Measurements from ENCODE around the gene ATIC. TPM values are rescaled to one million over a fixed set of nuclear protein-coding genes. Genes with fewer than 3 reads are reported as not detected.

The ATIC gene
- total and polyA plus RNA-seq, 7 experiments from 2014 or later: 62.1 to 205 (median 85.2) TPM

- ChIA-PET POLR2A (no interaction called here), CTCF (no interaction called here)
- Histone ChIP-seq H3K36me3 (ENCODE audit: control insufficient read depth in 2 of 3, insufficient read depth in 3 of 3, low read length in 3 of 3) (no peaks in the 10 kb centered on the region), H3K4me1 (ENCODE audit: control insufficient read depth in 2 of 2, insufficient read depth in 2 of 2, low read length in 2 of 2) (no peaks in the 10 kb centered on the region), H3K4me3 (ENCODE audit: low read length) (no peak overlapping the region), H3K27me3 (ENCODE audit: control insufficient read depth in 2 of 2, insufficient read depth in 2 of 2, low read length in 2 of 2) (no peaks in the 10 kb centered on the region), H3K9me3 (ENCODE audit: control insufficient read depth in 2 of 3, low read length in 3 of 3) (no peaks in the 10 kb centered on the region), H3K27ac (ENCODE audit: low read depth, low read length) (no peak overlapping the region)
- peaks cover 0 to 4% (median 0%) of the 10 kb centered on the region in 5 donors for H3K36me3 Mint-ChIP-seq
- H3K4me3 Mint-ChIP-seq: no peak overlapping the region
- ATAC-seq (no peak), DNase-seq (no peak)
- no peak overlapping the region for H3K27ac Mint-ChIP-seq
- no peaks in the 10 kb centered on the region for H3K9me3 Mint-ChIP-seq
- H3K4me1 Mint-ChIP-seq: no peaks in the 10 kb centered on the region
- H3K27me3 Mint-ChIP-seq: no peaks in the 10 kb centered on the region
- intact Hi-C loops (cut with micrococcal nuclease): no loop called here
Observed at GRCh38 chr2:215383652-215384279, 71.9 kb downstream of the ATIC start.

GRCh38 chr2:215384710-215385109 lies 72.9 kb downstream of the ATIC start:
- ATAC-seq (no peak), DNase-seq (no peak)
- H3K9me3 Mint-ChIP-seq: no peaks in the 10 kb centered on the region
- no peaks in the 10 kb centered on the region for H3K27me3 Mint-ChIP-seq
- intact Hi-C loops (cut with micrococcal nuclease): no loop called here
- no peak overlapping the region for H3K4me3 Mint-ChIP-seq
- ChIA-PET POLR2A (no interaction called here), CTCF (no interaction called here)
- H3K36me3 Mint-ChIP-seq: peaks cover 0 to 4% (median 0%) of the 10 kb centered on the region in 5 donors
- no peaks in the 10 kb centered on the region for H3K36me3 ChIP-seq (ENCODE audit: control insufficient read depth in 2 of 3, insufficient read depth in 3 of 3, low read length in 3 of 3)
- no peaks in the 10 kb centered on the region for H3K4me1 ChIP-seq (ENCODE audit: control insufficient read depth in 2 of 2, insufficient read depth in 2 of 2, low read length in 2 of 2)
- H3K27ac ChIP-seq (ENCODE audit: low read depth, low read length): no peak overlapping the region
- H3K4me3 ChIP-seq (ENCODE audit: low read length): no peak overlapping the region
- H3K9me3 ChIP-seq (ENCODE audit: control insufficient read depth in 2 of 3, low read length in 3 of 3): no peaks in the 10 kb centered on the region
- no peaks in the 10 kb centered on the region for H3K27me3 ChIP-seq (ENCODE audit: control insufficient read depth in 2 of 2, insufficient read depth in 2 of 2, low read length in 2 of 2)
- no peaks in the 10 kb centered on the region for H3K4me1 Mint-ChIP-seq
- H3K27ac Mint-ChIP-seq: no peak overlapping the region

- H3K4me3 Mint-ChIP-seq: no peak overlapping the region
- H3K9me3 Mint-ChIP-seq: no peaks in the 10 kb centered on the region
- Histone ChIP-seq H3K4me1 (ENCODE audit: control insufficient read depth in 2 of 2, insufficient read depth in 2 of 2, low read length in 2 of 2) (no peaks in the 10 kb centered on the region), H3K36me3 (ENCODE audit: control insufficient read depth in 2 of 3, insufficient read depth in 3 of 3, low read length in 3 of 3) (no peaks in the 10 kb centered on the region), H3K9me3 (ENCODE audit: control insufficient read depth in 2 of 3, low read length in 3 of 3) (no peaks in the 10 kb centered on the region), H3K27me3 (ENCODE audit: control insufficient read depth in 2 of 2, insufficient read depth in 2 of 2, low read length in 2 of 2) (no peaks in the 10 kb centered on the region), H3K27ac (ENCODE audit: low read depth, low read length) (no peak overlapping the region), H3K4me3 (ENCODE audit: low read length) (no peak overlapping the region)
- CTCF ChIA-PET: interaction anchor here (1.0 kb wide), 1 partner anchor 510 kb away, joined by 8 read pairs; no protein-coding TSS in a partner anchor
- no peaks in the 10 kb centered on the region for H3K4me1 Mint-ChIP-seq
- ATAC-seq (no peak), DNase-seq (no peak)
- H3K36me3 Mint-ChIP-seq: peaks cover 0 to 4% (median 0%) of the 10 kb centered on the region in 5 donors
- intact Hi-C loops (cut with micrococcal nuclease): no loop called here
- no peak overlapping the region for H3K27ac Mint-ChIP-seq
- H3K27me3 Mint-ChIP-seq: peaks cover 0 to 6% (median 0%) of the 10 kb centered on the region in 5 donors
- POLR2A ChIA-PET: no interaction called here
Observed at GRCh38 chr2:215386566-215386965, 74.7 kb downstream of the ATIC start.

- Histone ChIP-seq H3K4me3 (ENCODE audit: low read length) (no peak overlapping the region), H3K36me3 (ENCODE audit: control insufficient read depth in 2 of 3, insufficient read depth in 3 of 3, low read length in 3 of 3) (no peaks in the 10 kb centered on the region), H3K27ac (ENCODE audit: low read depth, low read length) (no peak overlapping the region), H3K27me3 (ENCODE audit: control insufficient read depth in 2 of 2, insufficient read depth in 2 of 2, low read length in 2 of 2) (no peaks in the 10 kb centered on the region), H3K9me3 (ENCODE audit: control insufficient read depth in 2 of 3, low read length in 3 of 3) (no peaks in the 10 kb centered on the region), H3K4me1 (ENCODE audit: control insufficient read depth in 2 of 2, insufficient read depth in 2 of 2, low read length in 2 of 2) (no peaks in the 10 kb centered on the region)
- POLR2A ChIA-PET: no interaction called here
- H3K27ac Mint-ChIP-seq: no peak overlapping the region
- no peaks in the 10 kb centered on the region for H3K4me1 Mint-ChIP-seq
- CTCF ChIA-PET: no interaction called here
- H3K36me3 Mint-ChIP-seq: no peaks in the 10 kb centered on the region
- intact Hi-C loops (cut with micrococcal nuclease): no loop called here
- H3K9me3 Mint-ChIP-seq: no peaks in the 10 kb centered on the region
- ATAC-seq (no peak), DNase-seq (no peak)
- H3K27me3 Mint-ChIP-seq: peaks cover 0 to 10% (median 0%) of the 10 kb centered on the region in 5 donors
- no peak overlapping the region for H3K4me3 Mint-ChIP-seq
Observed at GRCh38 chr2:215388002-215388728, 76.3 kb downstream of the ATIC start.

- Histone ChIP-seq H3K9me3 (ENCODE audit: control insufficient read depth in 2 of 3, low read length in 3 of 3) (no peaks in the 10 kb centered on the region), H3K27me3 (ENCODE audit: control insufficient read depth in 2 of 2, insufficient read depth in 2 of 2, low read length in 2 of 2) (no peaks in the 10 kb centered on the region), H3K4me1 (ENCODE audit: control insufficient read depth in 2 of 2, insufficient read depth in 2 of 2, low read length in 2 of 2) (no peaks in the 10 kb centered on the region), H3K27ac (ENCODE audit: low read depth, low read length) (no peak overlapping the region), H3K4me3 (ENCODE audit: low read length) (no peak overlapping the region), H3K36me3 (ENCODE audit: control insufficient read depth in 2 of 3, insufficient read depth in 3 of 3, low read length in 3 of 3) (no peaks in the 10 kb centered on the region)
- no peaks in the 10 kb centered on the region for H3K36me3 Mint-ChIP-seq
- H3K9me3 Mint-ChIP-seq: no peaks in the 10 kb centered on the region
- ChIA-PET CTCF (no interaction called here), POLR2A (no interaction called here)
- H3K27me3 Mint-ChIP-seq: peaks cover 2 to 19% (median 6%) of the 10 kb centered on the region in 5 donors
- DNase-seq (no peak), ATAC-seq (no peak)
- no peak overlapping the region for H3K27ac Mint-ChIP-seq
- intact Hi-C loops (cut with micrococcal nuclease): no loop called here
- no peak overlapping the region for H3K4me3 Mint-ChIP-seq
- no peaks in the 10 kb centered on the region for H3K4me1 Mint-ChIP-seq
Observed at GRCh38 chr2:215390550-215390913, 78.7 kb downstream of the ATIC start.

- intact Hi-C loops (cut with micrococcal nuclease): no loop called here
Observed at GRCh38 chr2:215391531-215391930, 79.7 kb downstream of the ATIC start.

GRCh38 chr2:215392164-215392563 lies 80.3 kb downstream of the ATIC start:
- ChIA-PET CTCF (no interaction called here), POLR2A (no interaction called here)
- no peak for ATAC-seq
- intact Hi-C loops (cut with micrococcal nuclease): no loop called here
- Mint-ChIP-seq H3K27ac (no peak overlapping the region), H3K9me3 (no peaks in the 10 kb centered on the region), H3K4me3 (no peak overlapping the region), H3K36me3 (no peaks in the 10 kb centered on the region), H3K27me3 (peaks cover 3 to 22% (median 6%) of the 10 kb centered on the region in 5 donors), H3K4me1 (no peaks in the 10 kb centered on the region)
- no peak for DNase-seq
- Histone ChIP-seq H3K27me3 (ENCODE audit: control insufficient read depth in 2 of 2, insufficient read depth in 2 of 2, low read length in 2 of 2) (no peaks in the 10 kb centered on the region), H3K4me3 (ENCODE audit: low read length) (no peak overlapping the region), H3K36me3 (ENCODE audit: control insufficient read depth in 2 of 3, insufficient read depth in 3 of 3, low read length in 3 of 3) (no peaks in the 10 kb centered on the region), H3K27ac (ENCODE audit: low read depth, low read length) (no peak overlapping the region), H3K9me3 (ENCODE audit: control insufficient read depth in 2 of 3, low read length in 3 of 3) (no peaks in the 10 kb centered on the region), H3K4me1 (ENCODE audit: control insufficient read depth in 2 of 2, insufficient read depth in 2 of 2, low read length in 2 of 2) (no peaks in the 10 kb centered on the region)

More at GRCh38 chr2:215391531-215391930, 79.7 kb downstream of the ATIC start:
- POLR2A ChIA-PET: no interaction called here
- Histone ChIP-seq H3K4me3 (ENCODE audit: low read length) (no peak overlapping the region), H3K27me3 (ENCODE audit: control insufficient read depth in 2 of 2, insufficient read depth in 2 of 2, low read length in 2 of 2) (no peaks in the 10 kb centered on the region), H3K27ac (ENCODE audit: low read depth, low read length) (no peak overlapping the region), H3K4me1 (ENCODE audit: control insufficient read depth in 2 of 2, insufficient read depth in 2 of 2, low read length in 2 of 2) (no peaks in the 10 kb centered on the region), H3K9me3 (ENCODE audit: control insufficient read depth in 2 of 3, low read length in 3 of 3) (no peaks in the 10 kb centered on the region), H3K36me3 (ENCODE audit: control insufficient read depth in 2 of 3, insufficient read depth in 3 of 3, low read length in 3 of 3) (no peaks in the 10 kb centered on the region)
- H3K27ac Mint-ChIP-seq: no peak overlapping the region
- no peaks in the 10 kb centered on the region for H3K9me3 Mint-ChIP-seq
- peaks cover 3 to 22% (median 6%) of the 10 kb centered on the region in 5 donors for H3K27me3 Mint-ChIP-seq
- DNase-seq (no peak), ATAC-seq (no peak)
- H3K36me3 Mint-ChIP-seq: no peaks in the 10 kb centered on the region
- no peaks in the 10 kb centered on the region for H3K4me1 Mint-ChIP-seq
- CTCF ChIA-PET: interaction anchor here (0.6 kb wide), 1 partner anchor 14 kb away, joined by 3 read pairs; no protein-coding TSS in a partner anchor
- H3K4me3 Mint-ChIP-seq: no peak overlapping the region

Measured in naive thymus-derived CD4-positive, alpha-beta T cell (primary cell).